Retinal pigment epithelial cell (primary cell): ENCODE measurements around the gene THSD7B.

Source experiments
- DNase-seq: peaks from one replicate; pipeline ENCODE4 v3.0.0-alpha.2; 2010; ENCODE audit warnings: low read depth
- H3K4me3 ChIP-seq: 2 replicates; pipeline ENCODE4 v1.5.1; 2011; ENCODE audit warnings: mild to moderate bottlenecking, low read length, control low read depth, moderate library complexity
- TF ChIP-seq, protein P1 (sequence below): conservative IDR thresholded peaks from 2 replicates; pipeline ENCODE4 v1.5.1; 2011; ENCODE audit warnings: low read depth, low read length, control low read depth, inconsistent platforms

THSD7B gene

DNA sequence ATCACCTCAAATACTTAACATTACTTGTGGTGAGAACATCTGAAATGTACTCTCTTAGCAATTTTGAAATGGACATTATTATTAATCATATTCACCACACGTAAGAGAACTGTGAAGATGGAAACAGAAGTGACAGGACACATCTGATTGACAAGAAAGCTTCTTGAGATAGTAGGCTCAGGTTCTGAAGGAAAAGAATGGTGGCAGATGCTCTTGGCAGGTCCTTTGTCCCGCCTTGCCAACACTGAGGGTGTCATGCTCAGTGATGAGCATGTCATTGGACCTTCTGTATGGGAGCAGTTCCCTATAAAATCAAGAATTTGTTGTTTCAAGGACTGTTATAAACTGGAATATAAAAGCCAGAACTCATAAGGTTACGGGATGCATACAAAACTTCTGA lies 428.1 kb downstream of the THSD7B start:
- H3K4me3 ChIP-seq, result no peak overlapping the region
- TF ChIP-seq, protein P1, sequence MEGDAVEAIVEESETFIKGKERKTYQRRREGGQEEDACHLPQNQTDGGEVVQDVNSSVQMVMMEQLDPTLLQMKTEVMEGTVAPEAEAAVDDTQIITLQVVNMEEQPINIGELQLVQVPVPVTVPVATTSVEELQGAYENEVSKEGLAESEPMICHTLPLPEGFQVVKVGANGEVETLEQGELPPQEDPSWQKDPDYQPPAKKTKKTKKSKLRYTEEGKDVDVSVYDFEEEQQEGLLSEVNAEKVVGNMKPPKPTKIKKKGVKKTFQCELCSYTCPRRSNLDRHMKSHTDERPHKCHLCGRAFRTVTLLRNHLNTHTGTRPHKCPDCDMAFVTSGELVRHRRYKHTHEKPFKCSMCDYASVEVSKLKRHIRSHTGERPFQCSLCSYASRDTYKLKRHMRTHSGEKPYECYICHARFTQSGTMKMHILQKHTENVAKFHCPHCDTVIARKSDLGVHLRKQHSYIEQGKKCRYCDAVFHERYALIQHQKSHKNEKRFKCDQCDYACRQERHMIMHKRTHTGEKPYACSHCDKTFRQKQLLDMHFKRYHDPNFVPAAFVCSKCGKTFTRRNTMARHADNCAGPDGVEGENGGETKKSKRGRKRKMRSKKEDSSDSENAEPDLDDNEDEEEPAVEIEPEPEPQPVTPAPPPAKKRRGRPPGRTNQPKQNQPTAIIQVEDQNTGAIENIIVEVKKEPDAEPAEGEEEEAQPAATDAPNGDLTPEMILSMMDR, result no peak
- DNase-seq, result no peak

DNA sequence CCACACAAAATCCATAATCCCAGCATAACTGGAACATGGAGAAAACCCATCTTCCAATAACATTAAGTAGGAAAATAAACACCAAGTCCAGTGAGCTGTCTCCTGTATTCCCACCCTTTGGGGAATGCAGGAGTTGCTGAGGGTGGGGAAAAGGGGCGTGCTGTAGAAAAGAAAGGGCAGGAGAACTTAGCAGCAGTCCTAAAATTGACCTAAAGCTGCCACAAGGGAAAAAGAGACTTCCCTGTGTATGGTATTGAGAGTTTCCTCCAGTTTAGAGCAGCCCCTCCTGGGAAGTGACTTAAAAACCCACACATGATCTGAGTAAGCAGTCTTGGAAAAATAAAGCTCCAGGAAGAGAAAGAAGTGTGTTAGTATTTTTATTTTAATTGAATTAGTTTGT lies 428.8 kb downstream of the THSD7B start:
- no peak for DNase-seq
- no peak overlapping the region for H3K4me3 ChIP-seq
- TF ChIP-seq, protein P1, result no peak

DNA sequence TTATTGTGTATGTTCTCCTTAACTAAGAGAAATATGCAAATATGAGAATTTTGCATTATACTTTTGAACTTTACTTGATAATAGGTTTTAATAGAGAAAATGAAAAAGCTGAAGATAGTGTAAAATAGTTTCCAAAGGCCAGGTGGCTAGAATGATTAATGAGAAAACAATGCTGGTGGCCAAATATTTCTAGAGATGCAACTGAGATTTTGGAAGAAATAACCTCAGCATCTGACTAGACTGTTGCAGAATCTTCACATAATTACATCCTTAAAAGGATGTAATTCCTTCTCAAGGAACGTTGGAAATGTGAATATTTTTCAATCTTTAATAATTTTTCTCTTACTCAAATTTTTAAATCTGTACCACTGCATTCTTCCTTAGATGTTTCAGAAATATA lies 434.4 kb downstream of the THSD7B start:
- H3K4me3 ChIP-seq, result no peak overlapping the region
- DNase-seq, result no peak
- TF ChIP-seq, protein P1, result no peak

DNA sequence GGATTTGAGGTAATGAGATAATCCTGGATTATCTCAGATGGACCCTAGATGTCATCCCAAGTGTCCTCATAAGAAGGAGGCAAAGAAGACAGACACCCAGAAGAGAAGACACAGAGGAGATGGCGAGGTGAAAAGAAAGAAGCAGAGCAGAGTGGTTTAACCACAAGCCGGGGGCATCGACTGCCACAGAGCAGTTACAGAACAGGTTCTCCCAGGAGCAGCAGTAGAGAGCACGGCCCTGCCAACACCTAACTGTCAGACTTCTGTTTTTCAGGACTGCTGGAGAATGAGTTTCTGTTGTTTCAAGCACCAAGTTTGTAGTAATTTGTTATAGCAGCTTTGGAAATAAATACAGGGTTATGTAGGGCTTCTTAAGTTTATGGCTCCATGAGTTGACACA lies 437.0 kb downstream of the THSD7B start:
- TF ChIP-seq, protein P1, result no peak
- no peak overlapping the region for H3K4me3 ChIP-seq
- DNase-seq, result no peak

DNA sequence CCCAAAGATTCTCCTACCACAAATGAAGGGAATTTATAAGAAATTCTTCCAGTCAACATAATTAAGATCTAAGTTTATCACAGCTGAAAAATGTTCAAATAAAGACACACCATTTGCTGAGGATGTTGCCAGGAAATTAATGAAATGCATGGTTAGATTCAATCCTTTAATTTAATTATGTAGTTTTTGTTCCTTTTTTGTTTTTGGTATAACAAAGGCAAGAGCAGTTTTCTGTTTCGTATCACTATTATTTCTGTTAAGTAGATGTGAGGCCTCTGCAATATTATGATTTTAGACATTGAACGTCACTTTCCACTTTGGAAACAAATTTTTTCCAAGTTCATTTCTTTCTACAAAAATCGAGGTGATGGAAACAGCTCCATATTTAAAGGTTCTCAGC lies 440.0 kb downstream of the THSD7B start:
- H3K4me3 ChIP-seq, result no peak overlapping the region
- TF ChIP-seq, protein P1, result no peak
- no peak for DNase-seq

DNA sequence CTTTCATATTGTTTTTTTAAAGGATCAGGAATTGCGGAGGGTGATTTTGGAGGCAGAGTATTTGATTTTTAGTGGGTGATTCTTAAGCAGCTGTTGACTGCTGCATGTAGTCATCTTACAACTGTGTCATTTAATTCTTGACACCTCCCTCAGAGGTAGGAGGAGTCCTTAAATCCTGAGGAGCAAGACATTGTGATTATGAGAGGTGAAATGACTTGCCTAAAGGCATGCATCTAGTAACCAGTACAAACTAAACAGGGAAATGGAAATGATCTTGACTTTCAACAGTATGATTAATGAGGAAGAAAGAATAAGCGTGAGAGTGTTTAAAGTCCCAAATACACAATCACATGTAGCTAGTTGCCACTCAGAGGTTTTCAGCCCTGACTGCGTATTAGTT lies 440.7 kb downstream of the THSD7B start:
- H3K4me3 ChIP-seq, result no peak overlapping the region
- no peak for DNase-seq
- TF ChIP-seq, protein P1, result no peak

DNA sequence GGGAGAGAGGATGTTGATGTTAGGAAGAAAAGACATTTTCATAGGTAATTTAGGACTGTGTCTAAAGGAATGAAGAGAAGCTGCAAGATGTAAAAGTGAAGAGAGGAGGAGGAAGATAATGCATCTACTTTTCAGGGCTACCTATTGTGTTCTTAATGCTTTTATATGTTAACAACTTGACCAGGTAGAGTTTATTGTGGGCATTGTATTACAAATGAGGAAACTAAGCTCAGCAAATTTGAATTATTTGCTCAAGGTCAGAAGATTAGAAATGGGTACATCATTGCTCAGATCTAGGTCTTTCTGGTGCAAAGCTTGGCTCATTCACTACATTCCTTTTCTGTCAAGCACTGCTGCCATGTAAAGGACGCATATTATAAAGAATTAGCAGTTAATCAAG lies 441.7 kb downstream of the THSD7B start:
- no peak for DNase-seq
- TF ChIP-seq, protein P1, result no peak
- no peak overlapping the region for H3K4me3 ChIP-seq
